Ovary (tissue), 3 donors: ENCODE results near the gene NDUFA3.

Experiments used
- CTCF ChIP-seq, 3 donors: fragments of 450-650 bp in 2 of 3; fragments of 200-600 bp in 1 of 3; IDR thresholded peaks; one replicate each; pipeline versions ENCODE4 v1.5.1 to v1.8.0; 2016 to 2022; ENCODE audit warnings: antibody characterized with exemption in 3 of 3, mild to moderate bottlenecking in 1 of 3
- POLR2A ChIP-seq: fragments of 450-650 bp; IDR thresholded peaks from one replicate; pipeline ENCODE4 v1.6.1; 2017; ENCODE audit warnings: antibody characterized with exemption, mild to moderate bottlenecking, moderate library complexity
- donor health status: DM: no; HTN: no; CAD: no.

GRCh38 chr19:54121259-54121658, 18.6 kb downstream of the NDUFA3 start:
- TF ChIP-seq POLR2A (no peak), CTCF (IDR thresholded peaks at IDR 0.05) (no peak)
